ENCODE data around the gene DNAJC7.
A peak's percentile ranks its signal among the peaks of the same experiment; 100 is the strongest.

DNAJC7 gene

GRCh38 chr17:41959336-41960095 is 57.7 kb downstream of the DNAJC7 start:
- WGBS (ENCODE audit: insufficient coverage), result 84% methylated on average over 15 of the region's 17 CpGs
- H3K9me3 ChIP-seq (ENCODE audit: control extremely low read depth in 1 of 5, control insufficient read depth in 4 of 5, insufficient read depth in 2 of 5, low read depth in 1 of 5, low read length in 4 of 5), result no peaks in the 10 kb centered on the region
- H3K27ac ChIP-seq (ENCODE audit: insufficient read depth in 1 of 2, low read depth in 1 of 2, low read length in 2 of 2, poor library complexity in 1 of 2, severe bottlenecking in 2 of 2), result no peak overlapping the region
- no peak overlapping the region for H3K4me3 ChIP-seq (ENCODE audit: control insufficient read depth in 1 of 7, extremely low read depth in 1 of 7, insufficient read depth in 4 of 7, low read depth in 2 of 7, low read length in 6 of 7)
- CTCF ChIA-PET, result interaction anchor here (0.8 to 8.7 kb wide), 19 partner anchors 8 to 264 kb away, joined by 3 to 79 read pairs (median 3); partner anchors contain the start of genes ACLY, DHX58, NKIRAS2 and ODAD4
- no peaks in the 10 kb centered on the region for H3K36me3 ChIP-seq (ENCODE audit: control insufficient read depth in 4 of 4, insufficient read depth in 4 of 4, low read length in 3 of 4)
- H3K4me1 ChIP-seq (ENCODE audit: control extremely low read depth in 1 of 4, control insufficient read depth in 4 of 4, insufficient read depth in 4 of 4, low read length in 3 of 4), result peaks cover 0 to 21% (median 7%) of the 10 kb centered on the region in 4 experiments
- no peaks in the 10 kb centered on the region for H3K27me3 ChIP-seq (replicated peaks in 2 of 5; ENCODE audit: control insufficient read depth in 4 of 5, insufficient read depth in 5 of 5, low read length in 4 of 5)
- DNase-seq, result peak; percentile 61 to 76 (median 76)
- POLR2A ChIA-PET, result interaction anchor here (0.6 kb wide), 1 partner anchor 185 kb away, joined by 3 read pairs; no protein-coding TSS in a partner anchor

- ChIA-PET POLR2A (no interaction called here), CTCF (interaction anchor here (1.0 to 8.7 kb wide), 15 partner anchors 8 to 263 kb away, joined by 3 to 79 read pairs (median 4); partner anchors contain the start of genes ACLY, DHX58, NKIRAS2 and ODAD4)
- no peak for DNase-seq
- Histone ChIP-seq H3K36me3 (ENCODE audit: control insufficient read depth in 4 of 4, insufficient read depth in 4 of 4, low read length in 3 of 4) (no peaks in the 10 kb centered on the region), H3K27me3 (replicated peaks in 2 of 5; ENCODE audit: control insufficient read depth in 4 of 5, insufficient read depth in 5 of 5, low read length in 4 of 5) (no peaks in the 10 kb centered on the region), H3K4me3 (ENCODE audit: control insufficient read depth in 1 of 7, extremely low read depth in 1 of 7, insufficient read depth in 4 of 7, low read depth in 2 of 7, low read length in 6 of 7) (no peak overlapping the region), H3K27ac (ENCODE audit: insufficient read depth in 1 of 2, low read depth in 1 of 2, low read length in 2 of 2, poor library complexity in 1 of 2, severe bottlenecking in 2 of 2) (no peak overlapping the region), H3K4me1 (ENCODE audit: control extremely low read depth in 1 of 4, control insufficient read depth in 4 of 4, insufficient read depth in 4 of 4, low read length in 3 of 4) (peaks cover 0 to 21% (median 7%) of the 10 kb centered on the region in 4 experiments), H3K9me3 (ENCODE audit: control extremely low read depth in 1 of 5, control insufficient read depth in 4 of 5, insufficient read depth in 2 of 5, low read depth in 1 of 5, low read length in 4 of 5) (no peaks in the 10 kb centered on the region)
- WGBS (ENCODE audit: insufficient coverage), result 100% methylated on average over 2 of the region's 2 CpGs
Observed at GRCh38 chr17:41959030-41959335, 58.3 kb downstream of the DNAJC7 start.

DNA sequence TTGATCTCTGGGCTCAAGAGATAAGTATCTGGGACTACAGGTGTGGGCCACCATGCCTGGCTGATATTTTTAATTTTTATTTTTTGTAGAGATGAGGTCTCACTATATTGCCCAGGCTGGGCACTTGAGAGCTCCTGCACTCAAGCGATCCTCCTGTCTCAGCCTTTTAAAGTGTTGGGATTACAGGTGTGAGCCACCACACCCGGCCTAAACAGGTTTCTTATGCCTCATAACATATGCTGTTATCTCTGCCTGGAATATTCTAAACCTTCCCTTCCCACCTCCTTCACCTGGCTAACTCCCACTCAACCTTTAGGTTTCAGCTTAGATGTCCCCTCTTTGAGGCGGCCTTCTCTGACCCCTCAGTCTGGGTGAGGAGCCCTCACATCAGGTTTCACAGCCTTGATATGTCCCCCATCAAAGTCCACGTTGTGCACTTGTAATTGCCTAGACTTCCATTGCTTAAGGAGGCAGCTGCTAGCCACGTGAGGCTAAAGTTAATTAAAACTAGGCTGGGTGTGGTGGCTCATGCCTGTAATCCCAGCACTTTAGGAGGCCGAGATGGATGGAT is 59.3 kb downstream of the DNAJC7 start:
- POLR2A ChIA-PET, result interaction anchor here (0.7 kb wide), 1 partner anchor 143 kb away, joined by 3 read pairs; no protein-coding TSS in a partner anchor
- no peaks in the 10 kb centered on the region for H3K27me3 ChIP-seq (replicated peaks in 2 of 5; ENCODE audit: control insufficient read depth in 4 of 5, insufficient read depth in 5 of 5, low read length in 4 of 5)
- WGBS (ENCODE audit: insufficient coverage), result 94% methylated on average over 5 of the region's 6 CpGs
- no peaks in the 10 kb centered on the region for H3K9me3 ChIP-seq (ENCODE audit: control extremely low read depth in 1 of 5, control insufficient read depth in 4 of 5, insufficient read depth in 2 of 5, low read depth in 1 of 5, low read length in 4 of 5)
- no peaks in the 10 kb centered on the region for H3K36me3 ChIP-seq (ENCODE audit: control insufficient read depth in 4 of 4, insufficient read depth in 4 of 4, low read length in 3 of 4)
- peaks cover 0 to 21% (median 7%) of the 10 kb centered on the region in 4 experiments for H3K4me1 ChIP-seq (ENCODE audit: control extremely low read depth in 1 of 4, control insufficient read depth in 4 of 4, insufficient read depth in 4 of 4, low read length in 3 of 4)
- no peak for DNase-seq
- CTCF ChIA-PET, result interaction anchor here (0.9 to 3.4 kb wide), 3 partner anchors 8 to 52 kb away, joined by 3 to 10 read pairs (median 5); partner anchors contain the start of gene ACLY
- H3K4me3 ChIP-seq (ENCODE audit: control insufficient read depth in 1 of 7, extremely low read depth in 1 of 7, insufficient read depth in 4 of 7, low read depth in 2 of 7, low read length in 6 of 7), result no peak overlapping the region
- H3K27ac ChIP-seq (ENCODE audit: insufficient read depth in 1 of 2, low read depth in 1 of 2, low read length in 2 of 2, poor library complexity in 1 of 2, severe bottlenecking in 2 of 2), result no peak overlapping the region

- Histone ChIP-seq H3K36me3 (ENCODE audit: control insufficient read depth in 4 of 4, insufficient read depth in 4 of 4, low read length in 3 of 4) (no peaks in the 10 kb centered on the region), H3K9me3 (ENCODE audit: control extremely low read depth in 1 of 5, control insufficient read depth in 4 of 5, insufficient read depth in 2 of 5, low read depth in 1 of 5, low read length in 4 of 5) (no peaks in the 10 kb centered on the region), H3K27ac (ENCODE audit: insufficient read depth in 1 of 2, low read depth in 1 of 2, low read length in 2 of 2, poor library complexity in 1 of 2, severe bottlenecking in 2 of 2) (no peak overlapping the region), H3K27me3 (replicated peaks in 2 of 5; ENCODE audit: control insufficient read depth in 4 of 5, insufficient read depth in 5 of 5, low read length in 4 of 5) (no peaks in the 10 kb centered on the region), H3K4me3 (ENCODE audit: control insufficient read depth in 1 of 7, extremely low read depth in 1 of 7, insufficient read depth in 4 of 7, low read depth in 2 of 7, low read length in 6 of 7) (peak overlapping the region in 2 of 7 experiments; percentile 5 to 8), H3K4me1 (ENCODE audit: control extremely low read depth in 1 of 4, control insufficient read depth in 4 of 4, insufficient read depth in 4 of 4, low read length in 3 of 4) (peaks cover 0 to 21% (median 6%) of the 10 kb centered on the region in 4 experiments)
- ChIA-PET CTCF (interaction anchor here (0.6 to 3.4 kb wide), 4 partner anchors 9 to 52 kb away, joined by 3 to 10 read pairs (median 4); partner anchors contain the start of gene ACLY), POLR2A (interaction anchor here (0.7 kb wide), 1 partner anchor 144 kb away, joined by 3 read pairs; no protein-coding TSS in a partner anchor)
- 67% methylated on average over 10 of the region's 11 CpGs for WGBS (ENCODE audit: insufficient coverage)
- DNase-seq, result no peak
Observed at GRCh38 chr17:41957031-41957868, 60.0 kb downstream of the DNAJC7 start.

DNA sequence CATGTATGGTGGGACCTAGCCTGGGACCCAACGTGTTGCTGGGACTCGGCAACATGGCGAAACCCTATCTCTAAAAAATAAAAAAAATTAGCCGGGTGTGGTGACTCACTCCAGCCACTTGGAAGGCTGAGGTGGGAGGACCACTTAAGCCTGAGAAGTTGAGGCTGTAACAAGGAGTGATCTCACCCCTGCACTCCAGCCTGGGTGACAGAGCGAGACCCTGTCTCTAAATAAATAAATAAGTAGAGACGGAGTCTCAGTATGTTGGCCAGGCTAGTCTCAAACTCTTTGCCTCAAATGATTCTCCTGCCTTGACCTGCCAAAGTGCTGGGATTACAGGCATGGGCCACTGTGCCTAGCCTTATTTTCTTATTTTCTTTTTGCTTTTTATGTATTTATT is 60.7 kb downstream of the DNAJC7 start:
- DNase-seq, result no peak
- no peaks in the 10 kb centered on the region for H3K36me3 ChIP-seq (ENCODE audit: control insufficient read depth in 4 of 4, insufficient read depth in 4 of 4, low read length in 3 of 4)
- no peaks in the 10 kb centered on the region for H3K9me3 ChIP-seq (ENCODE audit: control extremely low read depth in 1 of 5, control insufficient read depth in 4 of 5, insufficient read depth in 2 of 5, low read depth in 1 of 5, low read length in 4 of 5)
- no peaks in the 10 kb centered on the region for H3K27me3 ChIP-seq (replicated peaks in 2 of 5; ENCODE audit: control insufficient read depth in 4 of 5, insufficient read depth in 5 of 5, low read length in 4 of 5)
- 100% methylated on average over 3 of the region's 6 CpGs for WGBS (ENCODE audit: insufficient coverage)
- POLR2A ChIA-PET, result no interaction called here
- no peak overlapping the region for H3K27ac ChIP-seq (ENCODE audit: insufficient read depth in 1 of 2, low read depth in 1 of 2, low read length in 2 of 2, poor library complexity in 1 of 2, severe bottlenecking in 2 of 2)
- H3K4me3 ChIP-seq (ENCODE audit: control insufficient read depth in 1 of 7, extremely low read depth in 1 of 7, insufficient read depth in 4 of 7, low read depth in 2 of 7, low read length in 6 of 7), result no peak overlapping the region
- CTCF ChIA-PET, result no interaction called here
- peaks cover 0 to 21% (median 6%) of the 10 kb centered on the region in 4 experiments for H3K4me1 ChIP-seq (ENCODE audit: control extremely low read depth in 1 of 4, control insufficient read depth in 4 of 4, insufficient read depth in 4 of 4, low read length in 3 of 4)

- ChIA-PET CTCF (interaction anchor here (1.2 kb wide), 1 partner anchor 14 kb away, joined by 3 read pairs; no protein-coding TSS in a partner anchor), POLR2A (interaction anchor here (0.6 kb wide), 1 partner anchor 10 kb away, joined by 3 read pairs; no protein-coding TSS in a partner anchor)
- WGBS (ENCODE audit: insufficient coverage), result 95% methylated on average over 9 of the region's 11 CpGs
- no peak for DNase-seq
- no peak overlapping the region for H3K4me3 ChIP-seq (ENCODE audit: control insufficient read depth in 1 of 7, extremely low read depth in 1 of 7, insufficient read depth in 4 of 7, low read depth in 2 of 7, low read length in 6 of 7)
- no peaks in the 10 kb centered on the region for H3K36me3 ChIP-seq (ENCODE audit: control insufficient read depth in 4 of 4, insufficient read depth in 4 of 4, low read length in 3 of 4)
- peaks cover 0 to 3% (median 1%) of the 10 kb centered on the region in 4 experiments for H3K4me1 ChIP-seq (ENCODE audit: control extremely low read depth in 1 of 4, control insufficient read depth in 4 of 4, insufficient read depth in 4 of 4, low read length in 3 of 4)
- H3K27ac ChIP-seq (ENCODE audit: insufficient read depth in 1 of 2, low read depth in 1 of 2, low read length in 2 of 2, poor library complexity in 1 of 2, severe bottlenecking in 2 of 2), result no peak overlapping the region
- H3K9me3 ChIP-seq (ENCODE audit: control extremely low read depth in 1 of 5, control insufficient read depth in 4 of 5, insufficient read depth in 2 of 5, low read depth in 1 of 5, low read length in 4 of 5), result no peaks in the 10 kb centered on the region
- H3K27me3 ChIP-seq (replicated peaks in 2 of 5; ENCODE audit: control insufficient read depth in 4 of 5, insufficient read depth in 5 of 5, low read length in 4 of 5), result no peaks in the 10 kb centered on the region
Observed at GRCh38 chr17:41948762-41949460, 68.3 kb downstream of the DNAJC7 start.

All from common myeloid progenitor, CD34-positive (primary cell).